ENCODE data around the gene SCN8A. TPM values are rescaled to one million over a fixed set of nuclear protein-coding genes. Genes with fewer than 3 reads are reported as not detected.

SCN8A gene
- total and polyA plus RNA-seq, 2 donors (not counting 3 experiments of a cell fraction or from before 2014, with no cell fraction given), result 9.4 to 20.4 TPM

GRCh38 chr12:51839310-51839947 lies 248.4 kb downstream of the SCN8A start:
- DNase-seq (ENCODE audit: low read depth, low spot score) (no peak), FAIRE-seq (no peak)
- Histone ChIP-seq H3K4me1 (ENCODE audit: control insufficient read depth, extremely low read depth, insufficient read depth, low read length) (no peaks in the 10 kb centered on the region), H3K9me1 (replicated peaks; ENCODE audit: control insufficient read depth, extremely low read depth, insufficient read depth, low read length) (no peaks in the 10 kb centered on the region), H3K36me3 (ENCODE audit: control insufficient read depth in 2 of 2, extremely low read depth in 1 of 2, insufficient read depth in 2 of 2, low read length in 2 of 2) (no peaks in the 10 kb centered on the region), H3K27ac (ENCODE audit: insufficient read depth, low read depth, low read length) (no peak overlapping the region), H3K9me3 (replicated peaks; ENCODE audit: control insufficient read depth, insufficient read depth, low read length) (no peaks in the 10 kb centered on the region), H3K4me3 (replicated peaks in 1 of 3; ENCODE audit: insufficient read depth in 1 of 3, low read depth in 1 of 3, low read length in 3 of 3) (no peak overlapping the region), H3K27me3 (ENCODE audit: control insufficient read depth in 2 of 2, insufficient read depth in 2 of 2, low read length in 2 of 2) (peaks cover 4 to 26% of the 10 kb centered on the region in 2 experiments), H4K20me1 (replicated peaks; ENCODE audit: control insufficient read depth, extremely low read depth, insufficient read depth, low read length) (no peaks in the 10 kb centered on the region), H2AFZ (ENCODE audit: low read depth, low read length) (no peak overlapping the region), H3K79me2 (ENCODE audit: control insufficient read depth, insufficient read depth, low read length) (no peaks in the 10 kb centered on the region), H3K9ac (replicated peaks; ENCODE audit: extremely low read depth, insufficient read depth, low read length) (no peak overlapping the region), H3K4me2 (ENCODE audit: insufficient read depth, low read length) (no peak overlapping the region)
- BruUV-seq (replicated peaks), result no TSS peak
- dilution Hi-C loops (cut with MboI; ENCODE audit: extremely low pct_ligation_motif_present, low sequenced_read_pairs) (no loop called here), intact Hi-C loops (cut with micrococcal nuclease) (no loop called here)
- TF ChIP-seq, protein P1, sequence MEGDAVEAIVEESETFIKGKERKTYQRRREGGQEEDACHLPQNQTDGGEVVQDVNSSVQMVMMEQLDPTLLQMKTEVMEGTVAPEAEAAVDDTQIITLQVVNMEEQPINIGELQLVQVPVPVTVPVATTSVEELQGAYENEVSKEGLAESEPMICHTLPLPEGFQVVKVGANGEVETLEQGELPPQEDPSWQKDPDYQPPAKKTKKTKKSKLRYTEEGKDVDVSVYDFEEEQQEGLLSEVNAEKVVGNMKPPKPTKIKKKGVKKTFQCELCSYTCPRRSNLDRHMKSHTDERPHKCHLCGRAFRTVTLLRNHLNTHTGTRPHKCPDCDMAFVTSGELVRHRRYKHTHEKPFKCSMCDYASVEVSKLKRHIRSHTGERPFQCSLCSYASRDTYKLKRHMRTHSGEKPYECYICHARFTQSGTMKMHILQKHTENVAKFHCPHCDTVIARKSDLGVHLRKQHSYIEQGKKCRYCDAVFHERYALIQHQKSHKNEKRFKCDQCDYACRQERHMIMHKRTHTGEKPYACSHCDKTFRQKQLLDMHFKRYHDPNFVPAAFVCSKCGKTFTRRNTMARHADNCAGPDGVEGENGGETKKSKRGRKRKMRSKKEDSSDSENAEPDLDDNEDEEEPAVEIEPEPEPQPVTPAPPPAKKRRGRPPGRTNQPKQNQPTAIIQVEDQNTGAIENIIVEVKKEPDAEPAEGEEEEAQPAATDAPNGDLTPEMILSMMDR (IDR thresholded peaks at IDR 0.05; ENCODE audit: extremely low read depth in 1 of 2, insufficient read depth in 1 of 2, low read depth in 1 of 2, low read length in 2 of 2), result no peak
- TF ChIP-seq EZH2 (IDR thresholded peaks at IDR 0.05; ENCODE audit: borderline replicate concordance, low read depth, low read length, severe bottlenecking), result no peak
- TF ChIP-seq MYC (IDR thresholded peaks at IDR 0.05; ENCODE audit: low read depth, low read length), result no peak
- no peak for TF ChIP-seq POLR2A (IDR thresholded peaks at IDR 0.05; ENCODE audit: low read depth, low read length)
- TF ChIP-seq GATA2 (IDR thresholded peaks at IDR 0.05; ENCODE audit: insufficient read depth, insufficient read length, low read depth, low read length), result no peak
- no peak for TF ChIP-seq POLR2AphosphoS5 (IDR thresholded peaks at IDR 0.05; ENCODE audit: insufficient read depth, low read depth, low read length)
- no peak for TF ChIP-seq JUN (IDR thresholded peaks at IDR 0.05; ENCODE audit: borderline replicate concordance, insufficient read depth, insufficient read length, low read depth)
- TF ChIP-seq FOS (IDR thresholded peaks at IDR 0.05; ENCODE audit: borderline replicate concordance, insufficient read depth, low read length), result no peak
- no peak for TF ChIP-seq MAX (IDR thresholded peaks at IDR 0.05; ENCODE audit: insufficient read depth, insufficient read length)
- ChIA-PET POLR2A (no interaction called here), CTCF (interaction anchor here (1.4 to 4.2 kb wide), 3 partner anchors 16 to 35 kb away, joined by 3 to 23 read pairs (median 6); no protein-coding TSS in a partner anchor)

All from endothelial cell of umbilical vein (primary cell).